GM12878 (cell line): ENCODE results near the gene ARRB2. TPM values are rescaled to one million over a fixed set of nuclear protein-coding genes. Genes with fewer than 3 reads are reported as not detected.
A peak's percentile ranks its signal among the peaks of the same experiment; 100 is the strongest.

Source experiments
- ATF7 ChIP-seq: fragments of 450-650 bp; IDR thresholded peaks from 2 replicates; pipeline ENCODE4 v1.6.1; 2016; ENCODE audit warnings: low read depth, mild to moderate bottlenecking
- BMI1 ChIP-seq: fragments of 450-650 bp; IDR thresholded peaks from 2 replicates; pipeline ENCODE4 v1.6.1; 2016; ENCODE audit warnings: mild to moderate bottlenecking, moderate library complexity, borderline replicate concordance
- BRCA1 ChIP-seq: IDR thresholded peaks from 2 replicates; pipeline ENCODE4 v1.6.1; 2011; ENCODE audit warnings: low read depth, low read length, improper control_type of control experiment
- CHD4 ChIP-seq: fragments of 200-600 bp; sonication (generic); IDR thresholded peaks from 2 replicates; pipeline ENCODE4 v1.6.1; 2016; ENCODE audit warnings: mild to moderate bottlenecking
- CREM ChIP-seq: IDR thresholded peaks from 2 replicates; pipeline ENCODE4 v1.6.1; 2014; ENCODE audit warnings: antibody characterized with exemption, low read depth
- DPF2 ChIP-seq: fragments of 450-650 bp; IDR thresholded peaks from 2 replicates; pipeline ENCODE4 v1.6.1; 2017; ENCODE audit warnings: mild to moderate bottlenecking
- EGR1 ChIP-seq, 2 experiments: IDR thresholded peaks; 1 replicate in 1 of 2; 2 replicates in 1 of 2; pipeline ENCODE4 v1.6.1; 2011 to 2012; ENCODE audit warnings: low read depth in 2 of 2, low read length in 2 of 2, borderline replicate concordance in 1 of 2, mild to moderate bottlenecking in 1 of 2, moderate library complexity in 1 of 2
- GABPA ChIP-seq: IDR thresholded peaks from 2 replicates; pipeline ENCODE4 v1.6.1; 2014; ENCODE audit warnings: antibody characterized with exemption, low read depth, mild to moderate bottlenecking, inconsistent platforms
- IKZF1 ChIP-seq: fragments of 450-650 bp; conservative IDR thresholded peaks from 2 replicates; pipeline ENCODE4 v1.6.1; 2017; ENCODE audit warnings: antibody characterized with exemption, mild to moderate bottlenecking
- JUND ChIP-seq: IDR thresholded peaks from 2 replicates; pipeline ENCODE4 v1.6.1; 2012; ENCODE audit warnings: low read depth, mild to moderate bottlenecking, low read length, improper control_type of control experiment, moderate library complexity
- MXI1 ChIP-seq: fragments of 150-350 bp; IDR thresholded peaks from 2 replicates; pipeline ENCODE4 v1.6.1; 2011; ENCODE audit warnings: low read depth, mild to moderate bottlenecking, inconsistent platforms, low read length, improper control_type of control experiment
- MYC ChIP-seq: IDR thresholded peaks from 2 replicates; pipeline ENCODE4 v1.6.1; 2011; ENCODE audit warnings: mild to moderate bottlenecking, low read length, moderate library complexity, inconsistent platforms; ENCODE audit not compliant: insufficient read depth, insufficient replicate concordance, insufficient read length, severe bottlenecking
- NRF1 ChIP-seq: conservative IDR thresholded peaks from 2 replicates; pipeline ENCODE4 v1.6.1; 2011; ENCODE audit warnings: mild to moderate bottlenecking, low read depth, low read length, improper control_type of control experiment
- PAX5 ChIP-seq: IDR thresholded peaks from 2 replicates; pipeline ENCODE4 v1.6.1; 2011; ENCODE audit warnings: low read depth, low read length, borderline replicate concordance
- POLR2AphosphoS5 ChIP-seq: IDR thresholded peaks from 2 replicates; pipeline ENCODE4 v1.6.1; 2011; ENCODE audit warnings: mild to moderate bottlenecking, low read length, inconsistent platforms
- RB1 ChIP-seq: fragments of 450-650 bp; formaldehyde crosslinking; IDR thresholded peaks from 2 replicates; pipeline ENCODE4 v1.6.1; 2017; ENCODE audit warnings: mild to moderate bottlenecking, borderline replicate concordance
- SREBF2 ChIP-seq: IDR thresholded peaks from 2 replicates; pipeline ENCODE4 v1.6.1; 2012; ENCODE audit warnings: mild to moderate bottlenecking, low read length
- STAT1 ChIP-seq: fragments of 450-650 bp; conservative IDR thresholded peaks from 2 replicates; pipeline ENCODE4 v1.6.1; 2014; ENCODE audit warnings: antibody characterized with exemption, mild to moderate bottlenecking
- ZSCAN29 ChIP-seq: fragments of 450-650 bp; IDR thresholded peaks from 2 replicates; pipeline ENCODE4 v1.6.1; 2017; ENCODE audit warnings: mild to moderate bottlenecking, moderate library complexity
- polyA plus RNA-seq, 11 experiments: library from polyadenylated mRNA; depleted of rRNA in 4 of 11; unstranded in 6 of 11; stranded (reverse) in 5 of 11; fragments of >200 nt; fragmentation: Nextera tagmentation in 4 of 11; fragmentation: Illumina TruSeq in 1 of 11; extraction: Ambion mirVana in 4 of 11; extraction: Trizol in 1 of 11; gene quantifications; 1 replicate in 1 of 11; 2 replicates in 10 of 11; pipeline versions ENCODE4 v1.2.1 to v1.2.3, GENCODE V29; 2011 to 2016; ENCODE audit warnings: inconsistent platforms in 2 of 11, missing spikeins in 2 of 11, low read depth in 1 of 11
- total RNA-seq, 4 experiments: library from RNA; depleted of rRNA in 3 of 4; stranded (reverse); fragments of >200 nt in 3 of 4; fragmentation: Illumina TruSeq in 1 of 4; extraction: Trizol in 1 of 4; gene quantifications; 2 replicates each; pipeline versions ENCODE4 v1.2.1 to v1.2.3, GENCODE V29; 2013 to 2021
- TF ChIP-seq, protein P1 (sequence below): fragments of 450-650 bp; IDR thresholded peaks from 2 replicates; pipeline ENCODE4 v1.6.1; 2017; ENCODE audit warnings: low read depth, mild to moderate bottlenecking, moderate library complexity
- TF ChIP-seq, protein P2 (sequence below): IDR thresholded peaks from 2 replicates; pipeline ENCODE4 v1.6.1; 2012; ENCODE audit warnings: low read depth, low read length, improper control_type of control experiment
- TF ChIP-seq, protein P3 (sequence below): fragments of 450-650 bp; conservative IDR thresholded peaks from 2 replicates; pipeline ENCODE4 v1.6.1; 2017; ENCODE audit warnings: mild to moderate bottlenecking, moderate library complexity
- TF ChIP-seq, protein P4 (sequence below): fragments of 450-650 bp; formaldehyde crosslinking; IDR thresholded peaks from 2 replicates; pipeline ENCODE4 v1.4.0; 2022; ENCODE audit warnings: mild to moderate bottlenecking, moderate library complexity

Gene ARRB2
- total and polyA plus RNA-seq, 10 of the 15 experiments (the other 5 are each of a cell fraction or from before 2014, with no cell fraction given) = 6.5 to 75.2 (median 43.1) TPM

DNA sequence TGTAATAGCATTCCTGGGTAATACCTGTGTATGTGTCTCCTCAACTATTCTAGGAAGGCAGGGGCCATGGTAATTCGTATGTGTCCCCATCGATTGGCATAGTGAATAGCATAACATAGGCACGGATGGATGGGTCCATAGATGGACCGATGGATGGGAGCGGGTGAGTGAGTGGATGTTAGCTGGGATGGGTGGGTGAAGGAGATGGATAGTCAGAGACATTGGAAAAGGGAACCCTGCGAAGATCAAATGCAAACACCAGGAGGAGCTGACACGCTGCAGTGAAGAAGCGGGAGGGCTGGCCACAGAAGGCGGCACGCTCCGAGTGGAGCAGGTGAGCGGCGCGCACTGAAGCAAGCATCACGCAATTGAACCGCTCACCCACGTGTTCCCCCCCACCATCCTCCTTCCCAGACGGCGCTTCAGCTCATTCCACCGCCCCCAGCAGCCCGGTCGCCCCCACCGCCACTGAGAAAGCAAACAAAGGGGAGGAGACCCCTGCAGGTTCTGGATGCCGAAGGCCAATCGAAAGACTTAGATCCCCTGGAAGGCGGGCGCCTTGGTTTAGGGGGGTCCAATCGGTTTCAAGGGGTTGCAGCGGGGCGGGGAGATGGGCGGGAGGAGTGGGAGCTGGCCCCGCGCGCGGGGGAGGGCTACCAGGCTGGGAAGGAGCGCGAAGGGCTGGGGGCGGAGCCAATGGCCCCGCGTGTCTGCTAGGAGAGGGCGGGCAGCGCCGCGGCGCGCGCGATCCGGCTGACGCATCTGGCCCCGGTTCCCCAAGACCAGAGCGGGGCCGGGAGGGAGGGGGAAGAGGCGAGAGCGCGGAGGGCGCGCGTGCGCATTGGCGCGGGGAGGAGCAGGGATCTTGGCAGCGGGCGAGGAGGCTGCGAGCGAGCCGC is at the start of gene ARRB2 (continued):
- TF ChIP-seq POLR2AphosphoS5 (no peak), IKZF1 (peak; percentile 83), CREM (0 out of 2 replicates have a peak, but pooled peaks have one; percentile 6), SREBF2 (no peak), ATF7 (peak; percentile 55), CHD4 (no peak), DPF2 (peak; percentile 45), BMI1 (no peak), GABPA (no peak), PAX5 (0 out of 2 replicates have a peak, but pooled peaks have one; percentile 25), JUND (no peak), ZSCAN29 (no peak), MYC (peak; percentile 55), EGR1 (IDR thresholded peaks at IDR 0.05; ENCODE audit: borderline replicate concordance in 1 of 2, low read depth in 2 of 2, low read length in 2 of 2) (peak in 1 of 2 experiments; percentile 84; a peak in 1 of 3 replicates), NRF1 (peak; percentile 70), RB1 (peak; percentile 13; the same call in 1 of the 2 replicates), MXI1 (peak; percentile 70), BRCA1 (no peak), STAT1 (no peak)
- TF ChIP-seq, protein P1, sequence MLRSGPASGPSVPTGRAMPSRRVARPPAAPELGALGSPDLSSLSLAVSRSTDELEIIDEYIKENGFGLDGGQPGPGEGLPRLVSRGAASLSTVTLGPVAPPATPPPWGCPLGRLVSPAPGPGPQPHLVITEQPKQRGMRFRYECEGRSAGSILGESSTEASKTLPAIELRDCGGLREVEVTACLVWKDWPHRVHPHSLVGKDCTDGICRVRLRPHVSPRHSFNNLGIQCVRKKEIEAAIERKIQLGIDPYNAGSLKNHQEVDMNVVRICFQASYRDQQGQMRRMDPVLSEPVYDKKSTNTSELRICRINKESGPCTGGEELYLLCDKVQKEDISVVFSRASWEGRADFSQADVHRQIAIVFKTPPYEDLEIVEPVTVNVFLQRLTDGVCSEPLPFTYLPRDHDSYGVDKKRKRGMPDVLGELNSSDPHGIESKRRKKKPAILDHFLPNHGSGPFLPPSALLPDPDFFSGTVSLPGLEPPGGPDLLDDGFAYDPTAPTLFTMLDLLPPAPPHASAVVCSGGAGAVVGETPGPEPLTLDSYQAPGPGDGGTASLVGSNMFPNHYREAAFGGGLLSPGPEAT = peak; percentile 63
- TF ChIP-seq, protein P2, sequence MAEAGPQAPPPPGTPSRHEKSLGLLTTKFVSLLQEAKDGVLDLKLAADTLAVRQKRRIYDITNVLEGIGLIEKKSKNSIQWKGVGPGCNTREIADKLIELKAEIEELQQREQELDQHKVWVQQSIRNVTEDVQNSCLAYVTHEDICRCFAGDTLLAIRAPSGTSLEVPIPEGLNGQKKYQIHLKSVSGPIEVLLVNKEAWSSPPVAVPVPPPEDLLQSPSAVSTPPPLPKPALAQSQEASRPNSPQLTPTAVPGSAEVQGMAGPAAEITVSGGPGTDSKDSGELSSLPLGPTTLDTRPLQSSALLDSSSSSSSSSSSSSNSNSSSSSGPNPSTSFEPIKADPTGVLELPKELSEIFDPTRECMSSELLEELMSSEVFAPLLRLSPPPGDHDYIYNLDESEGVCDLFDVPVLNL = peak; percentile 40; the same call in 1 of the 2 replicates
- TF ChIP-seq, protein P3, sequence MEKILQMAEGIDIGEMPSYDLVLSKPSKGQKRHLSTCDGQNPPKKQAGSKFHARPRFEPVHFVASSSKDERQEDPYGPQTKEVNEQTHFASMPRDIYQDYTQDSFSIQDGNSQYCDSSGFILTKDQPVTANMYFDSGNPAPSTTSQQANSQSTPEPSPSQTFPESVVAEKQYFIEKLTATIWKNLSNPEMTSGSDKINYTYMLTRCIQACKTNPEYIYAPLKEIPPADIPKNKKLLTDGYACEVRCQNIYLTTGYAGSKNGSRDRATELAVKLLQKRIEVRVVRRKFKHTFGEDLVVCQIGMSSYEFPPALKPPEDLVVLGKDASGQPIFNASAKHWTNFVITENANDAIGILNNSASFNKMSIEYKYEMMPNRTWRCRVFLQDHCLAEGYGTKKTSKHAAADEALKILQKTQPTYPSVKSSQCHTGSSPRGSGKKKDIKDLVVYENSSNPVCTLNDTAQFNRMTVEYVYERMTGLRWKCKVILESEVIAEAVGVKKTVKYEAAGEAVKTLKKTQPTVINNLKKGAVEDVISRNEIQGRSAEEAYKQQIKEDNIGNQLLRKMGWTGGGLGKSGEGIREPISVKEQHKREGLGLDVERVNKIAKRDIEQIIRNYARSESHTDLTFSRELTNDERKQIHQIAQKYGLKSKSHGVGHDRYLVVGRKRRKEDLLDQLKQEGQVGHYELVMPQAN = peak; percentile 61
- TF ChIP-seq, protein P4, sequence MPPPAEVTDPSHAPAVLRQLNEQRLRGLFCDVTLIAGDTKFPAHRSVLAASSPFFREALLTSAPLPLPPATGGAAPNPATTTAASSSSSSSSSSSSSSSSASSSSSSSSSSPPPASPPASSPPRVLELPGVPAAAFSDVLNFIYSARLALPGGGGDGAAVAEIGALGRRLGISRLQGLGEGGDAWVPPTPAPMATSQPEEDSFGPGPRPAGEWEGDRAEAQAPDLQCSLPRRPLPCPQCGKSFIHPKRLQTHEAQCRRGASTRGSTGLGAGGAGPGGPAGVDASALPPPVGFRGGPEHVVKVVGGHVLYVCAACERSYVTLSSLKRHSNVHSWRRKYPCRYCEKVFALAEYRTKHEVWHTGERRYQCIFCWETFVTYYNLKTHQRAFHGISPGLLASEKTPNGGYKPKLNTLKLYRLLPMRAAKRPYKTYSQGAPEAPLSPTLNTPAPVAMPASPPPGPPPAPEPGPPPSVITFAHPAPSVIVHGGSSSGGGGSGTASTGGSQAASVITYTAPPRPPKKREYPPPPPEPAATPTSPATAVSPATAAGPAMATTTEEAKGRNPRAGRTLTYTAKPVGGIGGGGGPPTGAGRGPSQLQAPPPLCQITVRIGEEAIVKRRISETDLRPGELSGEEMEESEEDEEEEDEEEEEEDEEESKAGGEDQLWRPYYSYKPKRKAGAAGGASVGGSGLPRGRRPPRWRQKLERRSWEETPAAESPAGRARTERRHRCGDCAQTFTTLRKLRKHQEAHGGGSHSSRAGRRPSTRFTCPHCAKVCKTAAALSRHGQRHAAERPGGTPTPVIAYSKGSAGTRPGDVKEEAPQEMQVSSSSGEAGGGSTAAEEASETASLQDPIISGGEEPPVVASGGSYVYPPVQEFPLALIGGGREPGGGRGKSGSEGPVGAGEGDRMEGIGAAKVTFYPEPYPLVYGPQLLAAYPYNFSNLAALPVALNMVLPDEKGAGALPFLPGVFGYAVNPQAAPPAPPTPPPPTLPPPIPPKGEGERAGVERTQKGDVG (CRISPR knock-in tag) = no peak
